Endothelial cell of umbilical vein (primary cell): Measurements from ENCODE around the gene PLAAT1.

Source experiments
- EZH2 ChIP-seq: IDR thresholded peaks from 2 replicates; pipeline ENCODE4 v1.6.1; 2012; ENCODE audit warnings: borderline replicate concordance, low read depth, mild to moderate bottlenecking, moderate library complexity, low read length, inconsistent platforms; ENCODE audit not compliant: severe bottlenecking
- GATA2 ChIP-seq: IDR thresholded peaks from 2 replicates; pipeline ENCODE4 v1.7.0; 2011; ENCODE audit warnings: low read depth, mild to moderate bottlenecking, moderate library complexity, mixed read lengths, low read length; ENCODE audit not compliant: insufficient read length, insufficient read depth
- JUN ChIP-seq: IDR thresholded peaks from 2 replicates; pipeline ENCODE4 v1.6.1; 2011; ENCODE audit warnings: borderline replicate concordance, low read depth; ENCODE audit not compliant: insufficient read length, insufficient read depth
- MAX ChIP-seq: IDR thresholded peaks from 2 replicates; pipeline ENCODE4 v1.6.1; 2011; ENCODE audit not compliant: insufficient read depth, insufficient read length
- MYC ChIP-seq: IDR thresholded peaks from one replicate; pipeline ENCODE4 v1.6.1; 2011; ENCODE audit warnings: mild to moderate bottlenecking, low read depth, low read length
- POLR2A ChIP-seq: IDR thresholded peaks from 2 replicates; pipeline ENCODE4 v1.6.1; 2012; ENCODE audit warnings: low read depth, mild to moderate bottlenecking, control low read depth, low read length
- POLR2AphosphoS5 ChIP-seq: IDR thresholded peaks from 2 replicates; pipeline ENCODE4 v1.6.1; 2012; ENCODE audit warnings: low read depth, mild to moderate bottlenecking, control low read depth, low read length, moderate library complexity; ENCODE audit not compliant: insufficient read depth
- TF ChIP-seq, protein P1 (sequence below), 2 donors: IDR thresholded peaks; 1 replicate in 1 of 2; 2 replicates in 1 of 2; pipeline ENCODE4 v1.5.1; 2011; ENCODE audit warnings: low read length in 2 of 2, mild to moderate bottlenecking in 2 of 2, moderate library complexity in 2 of 2, control low read depth in 1 of 2, inconsistent platforms in 1 of 2, low read depth in 1 of 2; ENCODE audit not compliant: insufficient read depth in 1 of 2; ENCODE audit errors: extremely low read depth in 1 of 2

GRCh38 chr3:193261970-193262369, 20.9 kb downstream of the PLAAT1 start:
- TF ChIP-seq POLR2AphosphoS5: no peak
- TF ChIP-seq POLR2A: no peak
- TF ChIP-seq, protein P1, sequence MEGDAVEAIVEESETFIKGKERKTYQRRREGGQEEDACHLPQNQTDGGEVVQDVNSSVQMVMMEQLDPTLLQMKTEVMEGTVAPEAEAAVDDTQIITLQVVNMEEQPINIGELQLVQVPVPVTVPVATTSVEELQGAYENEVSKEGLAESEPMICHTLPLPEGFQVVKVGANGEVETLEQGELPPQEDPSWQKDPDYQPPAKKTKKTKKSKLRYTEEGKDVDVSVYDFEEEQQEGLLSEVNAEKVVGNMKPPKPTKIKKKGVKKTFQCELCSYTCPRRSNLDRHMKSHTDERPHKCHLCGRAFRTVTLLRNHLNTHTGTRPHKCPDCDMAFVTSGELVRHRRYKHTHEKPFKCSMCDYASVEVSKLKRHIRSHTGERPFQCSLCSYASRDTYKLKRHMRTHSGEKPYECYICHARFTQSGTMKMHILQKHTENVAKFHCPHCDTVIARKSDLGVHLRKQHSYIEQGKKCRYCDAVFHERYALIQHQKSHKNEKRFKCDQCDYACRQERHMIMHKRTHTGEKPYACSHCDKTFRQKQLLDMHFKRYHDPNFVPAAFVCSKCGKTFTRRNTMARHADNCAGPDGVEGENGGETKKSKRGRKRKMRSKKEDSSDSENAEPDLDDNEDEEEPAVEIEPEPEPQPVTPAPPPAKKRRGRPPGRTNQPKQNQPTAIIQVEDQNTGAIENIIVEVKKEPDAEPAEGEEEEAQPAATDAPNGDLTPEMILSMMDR (IDR thresholded peaks at IDR 0.05; ENCODE audit: extremely low read depth in 1 of 2, insufficient read depth in 1 of 2, low read depth in 1 of 2, low read length in 2 of 2): no peak
- TF ChIP-seq MAX: no peak
- no peak for TF ChIP-seq EZH2
- TF ChIP-seq GATA2: no peak
- TF ChIP-seq MYC: no peak
- no peak for TF ChIP-seq JUN
